ENCODE results near the gene PLEKHG3. TPM values are rescaled to one million over a fixed set of nuclear protein-coding genes. Genes with fewer than 3 reads are reported as not detected.
A peak's percentile ranks its signal among the peaks of the same experiment; 100 is the strongest.

The PLEKHG3 gene
- total RNA-seq, 3 donors from 2014 or later, result 18.7 to 31.5 (median 30.3) TPM

DNA sequence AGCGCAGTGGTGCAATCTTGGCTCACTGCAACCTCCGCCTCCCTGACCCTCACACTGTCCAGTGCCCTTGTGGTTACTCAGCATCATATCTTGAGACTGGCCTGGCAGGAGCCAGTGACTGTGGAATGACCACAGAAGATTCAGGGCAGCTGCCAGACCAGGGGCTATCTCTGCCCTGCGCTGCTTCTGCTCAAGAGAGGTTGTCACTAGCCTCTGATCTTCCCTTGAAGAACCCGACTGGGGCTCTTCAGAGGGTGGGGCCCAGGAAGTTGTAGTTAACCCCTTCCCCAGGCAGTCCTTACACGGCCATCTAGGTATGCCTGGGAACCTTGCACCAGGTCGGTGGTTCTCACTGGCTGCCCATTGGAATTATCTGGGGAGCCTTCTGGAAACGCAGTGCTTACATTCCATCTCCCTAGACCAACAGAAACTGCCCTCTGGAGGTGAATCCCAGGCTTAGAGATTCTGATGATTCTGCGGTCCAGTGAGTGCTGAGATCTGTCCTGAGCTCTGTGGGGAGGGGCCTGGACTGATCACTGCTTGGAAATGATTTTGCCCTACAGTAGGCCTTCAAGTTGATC is 41.4 kb downstream of the PLEKHG3 start:
- Histone ChIP-seq H3K27ac (peak overlapping the region in 1 of 2 donors; percentile 78), H3K4me3 (no peak overlapping the region), H3K27me3 (no peaks in the 10 kb centered on the region), H3K36me3 (peaks cover 5% of the 10 kb centered on the region), H3K9me3 (no peaks in the 10 kb centered on the region), H3K4me1 (no peaks in the 10 kb centered on the region)
- no peak for DNase-seq (ENCODE audit: low spot score in 2 of 2)
- TF ChIP-seq CTCF (IDR thresholded peaks at IDR 0.05) (no peak), POLR2AphosphoS5 (IDR thresholded peaks at IDR 0.05) (no peak), POLR2A (IDR thresholded peaks at IDR 0.05) (no peak)
- intact Hi-C loops (cut with DNase I; ENCODE audit: low total_unique reads), result no loop called here

GRCh38 chr14:64746298-64747250 is 42.4 kb downstream of the PLEKHG3 start:
- no peak overlapping the region for H3K4me3 ChIP-seq
- H3K9me3 ChIP-seq, result no peaks in the 10 kb centered on the region
- peak overlapping the region; percentile 45 to 78 for H3K27ac ChIP-seq
- DNase-seq (ENCODE audit: low spot score in 2 of 2), result peak in 1 of 2 donors; percentile 44
- peaks cover 5% of the 10 kb centered on the region for H3K36me3 ChIP-seq
- intact Hi-C loops (cut with DNase I; ENCODE audit: low total_unique reads), result no loop called here
- no peaks in the 10 kb centered on the region for H3K4me1 ChIP-seq
- TF ChIP-seq POLR2A (IDR thresholded peaks at IDR 0.05) (no peak), POLR2AphosphoS5 (IDR thresholded peaks at IDR 0.05) (no peak), CTCF (IDR thresholded peaks at IDR 0.05) (no peak)
- no peaks in the 10 kb centered on the region for H3K27me3 ChIP-seq

GRCh38 chr14:64747327-64747726 is 43.1 kb downstream of the PLEKHG3 start:
- no peaks in the 10 kb centered on the region for H3K9me3 ChIP-seq
- H3K27ac ChIP-seq, result peak overlapping the region in 1 of 2 donors; percentile 45
- H3K27me3 ChIP-seq, result no peaks in the 10 kb centered on the region

GRCh38 chr14:64748521-64748920 is 44.3 kb downstream of the PLEKHG3 start:
- H3K9me3 ChIP-seq, result no peaks in the 10 kb centered on the region
- no peak overlapping the region for H3K27ac ChIP-seq
- intact Hi-C loops (cut with DNase I; ENCODE audit: low total_unique reads), result no loop called here
- TF ChIP-seq POLR2A (IDR thresholded peaks at IDR 0.05) (no peak), POLR2AphosphoS5 (IDR thresholded peaks at IDR 0.05) (no peak), CTCF (IDR thresholded peaks at IDR 0.05) (no peak)
- no peaks in the 10 kb centered on the region for H3K36me3 ChIP-seq
- no peak for DNase-seq (ENCODE audit: low spot score in 2 of 2)
- no peaks in the 10 kb centered on the region for H3K27me3 ChIP-seq
- H3K4me3 ChIP-seq, result no peak overlapping the region
- no peaks in the 10 kb centered on the region for H3K4me1 ChIP-seq

More at GRCh38 chr14:64747327-64747726, 43.1 kb downstream of the PLEKHG3 start:
- intact Hi-C loops (cut with DNase I; ENCODE audit: low total_unique reads), result no loop called here
- peaks cover 5% of the 10 kb centered on the region for H3K36me3 ChIP-seq
- H3K4me3 ChIP-seq, result no peak overlapping the region
- H3K4me1 ChIP-seq, result no peaks in the 10 kb centered on the region
- DNase-seq (ENCODE audit: low spot score in 2 of 2), result no peak
- TF ChIP-seq POLR2AphosphoS5 (IDR thresholded peaks at IDR 0.05) (no peak), POLR2A (IDR thresholded peaks at IDR 0.05) (no peak), CTCF (IDR thresholded peaks at IDR 0.05) (no peak)
